Endodermal cell (in vitro differentiated cells): ENCODE measurements around the gene TARP.

ENCODE experiments used
- DNase-seq: peaks from one replicate; pipeline ENCODE4 v3.0.0-alpha.2; 2017
- H3K27ac ChIP-seq: 2 replicates; pipeline ENCODE4 v1.5.1; 2013; ENCODE audit warnings: mild to moderate bottlenecking, low read depth, low read length, moderate library complexity
- H3K27me3 ChIP-seq: 2 replicates; pipeline ENCODE4 v1.6.1; 2013; ENCODE audit warnings: mild to moderate bottlenecking, low read length, moderate library complexity; ENCODE audit not compliant: insufficient read depth, control insufficient read depth, poor library complexity, severe bottlenecking
- H3K36me3 ChIP-seq: 2 replicates; pipeline ENCODE4 v1.7.0; 2013; ENCODE audit warnings: mild to moderate bottlenecking, low read length, moderate library complexity; ENCODE audit not compliant: control insufficient read depth, insufficient read depth
- H3K4me1 ChIP-seq: one replicate; pipeline ENCODE4 v1.7.0; 2013; ENCODE audit warnings: low read length; ENCODE audit not compliant: control insufficient read depth, insufficient read depth
- H3K4me3 ChIP-seq: 2 replicates; pipeline ENCODE4 v1.5.1; 2013; ENCODE audit warnings: mild to moderate bottlenecking, low read length, moderate library complexity
- H3K9ac ChIP-seq: 2 replicates; pipeline ENCODE4 v1.6.1; 2013; ENCODE audit warnings: mild to moderate bottlenecking, low read length, moderate library complexity; ENCODE audit not compliant: poor library complexity, severe bottlenecking; ENCODE audit errors: extremely low read depth
- H3K9me3 ChIP-seq: 2 replicates; pipeline ENCODE4 v1.6.1; 2013; ENCODE audit warnings: mild to moderate bottlenecking, low read length, moderate library complexity; ENCODE audit not compliant: control insufficient read depth
- H3K27ac Mint-ChIP-seq: 2 replicates; pipeline ENCODE4 v1.8.0; 2020; ENCODE audit warnings: mixed read lengths
- H3K27me3 Mint-ChIP-seq: 2 replicates; pipeline ENCODE4 v1.8.0; 2021; ENCODE audit warnings: mild to moderate bottlenecking, mixed read lengths; ENCODE audit not compliant: insufficient read depth
- H3K36me3 Mint-ChIP-seq: 2 replicates; pipeline ENCODE4 v1.8.0; 2020; ENCODE audit warnings: low read depth, mixed read lengths
- H3K4me1 Mint-ChIP-seq: 2 replicates; pipeline ENCODE4 v1.8.0; 2020; ENCODE audit warnings: mixed read lengths
- H3K4me3 Mint-ChIP-seq: 2 replicates; pipeline ENCODE4 v1.8.0; 2020; ENCODE audit warnings: mild to moderate bottlenecking, moderate library complexity, mixed read lengths
- H3K9me3 Mint-ChIP-seq: 2 replicates; pipeline ENCODE4 v1.8.0; 2020; ENCODE audit warnings: mild to moderate bottlenecking, mixed read lengths
- WGBS, 2 experiments: methylation state at CpG; one replicate each; pipeline versions ENCODE4 v1.1.5 to v1.1.7; 2013; ENCODE audit warnings: missing lambda C conversion rate in 2 of 2, mixed read lengths in 1 of 2; ENCODE audit not compliant: insufficient coverage in 1 of 2, insufficient read length in 1 of 2; 5-methylcytosine and 5-hydroxymethylcytosine counted together
- TF ChIP-seq, protein P1 (sequence below): fragments of 200-600 bp; sonication (generic); conservative IDR thresholded peaks from 2 replicates; pipeline ENCODE4 v1.5.0; 2021; ENCODE audit warnings: antibody characterized with exemption, mild to moderate bottlenecking

The TARP gene

DNA sequence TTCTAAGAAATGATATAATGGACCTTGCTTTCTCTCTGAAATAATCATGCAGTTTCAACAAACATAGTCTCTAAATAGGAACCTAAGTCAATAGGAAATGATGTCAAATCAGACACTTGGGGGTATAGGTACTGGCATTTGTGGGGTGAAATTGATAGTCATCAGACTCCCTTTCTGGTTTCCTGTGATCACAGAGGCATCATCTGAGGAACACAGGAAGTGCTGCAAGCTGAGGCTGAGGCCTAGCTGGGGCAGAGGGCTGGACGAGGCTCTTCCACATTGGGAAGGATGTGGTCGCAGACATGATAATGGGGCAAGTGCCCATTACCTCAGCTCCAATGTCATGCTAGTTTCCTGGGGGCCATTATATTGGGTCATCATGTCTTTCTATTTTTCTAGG lies 33.5 kb upstream of the TARP start:
- TF ChIP-seq, protein P1, sequence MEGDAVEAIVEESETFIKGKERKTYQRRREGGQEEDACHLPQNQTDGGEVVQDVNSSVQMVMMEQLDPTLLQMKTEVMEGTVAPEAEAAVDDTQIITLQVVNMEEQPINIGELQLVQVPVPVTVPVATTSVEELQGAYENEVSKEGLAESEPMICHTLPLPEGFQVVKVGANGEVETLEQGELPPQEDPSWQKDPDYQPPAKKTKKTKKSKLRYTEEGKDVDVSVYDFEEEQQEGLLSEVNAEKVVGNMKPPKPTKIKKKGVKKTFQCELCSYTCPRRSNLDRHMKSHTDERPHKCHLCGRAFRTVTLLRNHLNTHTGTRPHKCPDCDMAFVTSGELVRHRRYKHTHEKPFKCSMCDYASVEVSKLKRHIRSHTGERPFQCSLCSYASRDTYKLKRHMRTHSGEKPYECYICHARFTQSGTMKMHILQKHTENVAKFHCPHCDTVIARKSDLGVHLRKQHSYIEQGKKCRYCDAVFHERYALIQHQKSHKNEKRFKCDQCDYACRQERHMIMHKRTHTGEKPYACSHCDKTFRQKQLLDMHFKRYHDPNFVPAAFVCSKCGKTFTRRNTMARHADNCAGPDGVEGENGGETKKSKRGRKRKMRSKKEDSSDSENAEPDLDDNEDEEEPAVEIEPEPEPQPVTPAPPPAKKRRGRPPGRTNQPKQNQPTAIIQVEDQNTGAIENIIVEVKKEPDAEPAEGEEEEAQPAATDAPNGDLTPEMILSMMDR: no peak
- WGBS, 2 experiments: 95% methylated on average over 2 of the region's 2 CpGs; no CpG with 5 or more reads in 1 of the 2 experiments
- Mint-ChIP-seq H3K4me3 (no peak overlapping the region), H3K36me3 (no peaks in the 10 kb centered on the region), H3K4me1 (no peaks in the 10 kb centered on the region), H3K9me3 (no peaks in the 10 kb centered on the region), H3K27ac (no peak overlapping the region), H3K27me3 (peaks cover 11% of the 10 kb centered on the region)
- Histone ChIP-seq H3K27me3 (peaks cover 80% of the 10 kb centered on the region), H3K27ac (no peak overlapping the region), H3K4me1 (no peaks in the 10 kb centered on the region), H3K9me3 (no peaks in the 10 kb centered on the region), H3K36me3 (no peaks in the 10 kb centered on the region), H3K4me3 (no peak overlapping the region), H3K9ac (no peak overlapping the region)
- no peak for DNase-seq

GRCh38 chr7:38306171-38306570 lies 32.7 kb upstream of the TARP start:
- peaks cover 14% of the 10 kb centered on the region for H3K27me3 Mint-ChIP-seq
- Histone ChIP-seq H3K4me3 (no peak overlapping the region), H3K27me3 (peaks cover 87% of the 10 kb centered on the region), H3K9ac (no peak overlapping the region), H3K4me1 (no peaks in the 10 kb centered on the region), H3K9me3 (no peaks in the 10 kb centered on the region), H3K27ac (no peak overlapping the region), H3K36me3 (no peaks in the 10 kb centered on the region)
- H3K27ac Mint-ChIP-seq: no peak overlapping the region
- no peaks in the 10 kb centered on the region for H3K9me3 Mint-ChIP-seq
- H3K36me3 Mint-ChIP-seq: no peaks in the 10 kb centered on the region
- WGBS, 2 experiments: 80 to 98% methylated on average over 1 to 3 of the region's 3 CpGs
- DNase-seq: no peak
- no peak overlapping the region for H3K4me3 Mint-ChIP-seq
- H3K4me1 Mint-ChIP-seq: no peaks in the 10 kb centered on the region
- TF ChIP-seq, protein P1: no peak

GRCh38 chr7:38303866-38304265 lies 30.4 kb upstream of the TARP start:
- 89 to 93% methylated on average over 2 of the region's 2 CpGs for WGBS, 2 experiments

More at GRCh38 chr7:38303866-38304265, 30.4 kb upstream of the TARP start:
- H3K4me3 ChIP-seq: no peak overlapping the region
- no peaks in the 10 kb centered on the region for H3K4me1 ChIP-seq
- peaks cover 14% of the 10 kb centered on the region for H3K27me3 Mint-ChIP-seq
- no peaks in the 10 kb centered on the region for H3K9me3 Mint-ChIP-seq
- H3K4me1 Mint-ChIP-seq: no peaks in the 10 kb centered on the region
- no peaks in the 10 kb centered on the region for H3K9me3 ChIP-seq
- TF ChIP-seq, protein P1: no peak
- H3K9ac ChIP-seq: no peak overlapping the region
- no peak overlapping the region for H3K27ac Mint-ChIP-seq
- no peak for DNase-seq
- no peaks in the 10 kb centered on the region for H3K36me3 Mint-ChIP-seq
- H3K27me3 ChIP-seq: peaks cover 87% of the 10 kb centered on the region
- H3K36me3 ChIP-seq: no peaks in the 10 kb centered on the region
- no peak overlapping the region for H3K4me3 Mint-ChIP-seq
- H3K27ac ChIP-seq: no peak overlapping the region
